Esophagus squamous epithelium (tissue), 4 donors: ENCODE measurements around the gene PCNT.

Experiments used
- POLR2A ChIP-seq, 4 donors: fragments of 450-650 bp; IDR thresholded peaks; one replicate each; pipeline ENCODE4 v1.6.1; 2017; ENCODE audit warnings: antibody characterized with exemption in 4 of 4, mild to moderate bottlenecking in 4 of 4, moderate library complexity in 3 of 4
- TF ChIP-seq, protein P1 (sequence below), 6 experiments: fragments of 450-650 bp in 4 of 6; fragments of 200-600 bp in 2 of 6; sonication (generic) in 2 of 6; IDR thresholded peaks; one replicate each; pipeline ENCODE4 v1.5.1; 2016 to 2019; ENCODE audit warnings: antibody characterized with exemption in 6 of 6, mild to moderate bottlenecking in 4 of 6, moderate library complexity in 4 of 6

DNA sequence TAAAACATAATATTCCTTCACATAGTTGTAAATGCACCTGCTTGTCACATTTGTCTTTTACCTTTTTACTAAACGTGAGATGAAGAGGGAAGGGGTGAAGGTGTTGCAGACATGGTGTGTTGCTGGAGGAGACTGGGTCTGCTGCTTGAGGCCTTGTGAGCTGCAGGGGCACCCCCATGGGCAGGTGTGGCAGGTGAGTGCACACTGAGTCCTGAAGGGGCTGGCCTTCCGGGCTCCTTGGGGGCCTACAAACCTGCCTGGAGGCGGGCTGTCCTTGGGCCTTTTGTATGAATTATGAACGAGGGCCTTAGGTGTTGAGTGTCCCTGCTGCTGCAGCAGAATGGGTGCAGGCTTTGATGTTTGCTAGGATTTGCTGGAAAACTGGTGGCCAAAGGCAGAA lies 3.8 kb downstream of the PCNT start:
- TF ChIP-seq, protein P1, sequence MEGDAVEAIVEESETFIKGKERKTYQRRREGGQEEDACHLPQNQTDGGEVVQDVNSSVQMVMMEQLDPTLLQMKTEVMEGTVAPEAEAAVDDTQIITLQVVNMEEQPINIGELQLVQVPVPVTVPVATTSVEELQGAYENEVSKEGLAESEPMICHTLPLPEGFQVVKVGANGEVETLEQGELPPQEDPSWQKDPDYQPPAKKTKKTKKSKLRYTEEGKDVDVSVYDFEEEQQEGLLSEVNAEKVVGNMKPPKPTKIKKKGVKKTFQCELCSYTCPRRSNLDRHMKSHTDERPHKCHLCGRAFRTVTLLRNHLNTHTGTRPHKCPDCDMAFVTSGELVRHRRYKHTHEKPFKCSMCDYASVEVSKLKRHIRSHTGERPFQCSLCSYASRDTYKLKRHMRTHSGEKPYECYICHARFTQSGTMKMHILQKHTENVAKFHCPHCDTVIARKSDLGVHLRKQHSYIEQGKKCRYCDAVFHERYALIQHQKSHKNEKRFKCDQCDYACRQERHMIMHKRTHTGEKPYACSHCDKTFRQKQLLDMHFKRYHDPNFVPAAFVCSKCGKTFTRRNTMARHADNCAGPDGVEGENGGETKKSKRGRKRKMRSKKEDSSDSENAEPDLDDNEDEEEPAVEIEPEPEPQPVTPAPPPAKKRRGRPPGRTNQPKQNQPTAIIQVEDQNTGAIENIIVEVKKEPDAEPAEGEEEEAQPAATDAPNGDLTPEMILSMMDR (IDR thresholded peaks at IDR 0.05), result no peak
- TF ChIP-seq POLR2A (IDR thresholded peaks at IDR 0.05), result no peak
